K562 (cell line): Measurements from ENCODE around the gene EIF4E2. TPM values are rescaled to one million over a fixed set of nuclear protein-coding genes. Genes with fewer than 3 reads are reported as not detected.

Experiments used
- ATAC-seq: fragments of 200-7000 bp; cut with Tn5 transposase; 3 replicates; pipeline ENCODE4 v1.9.1; 2020; ENCODE audit warnings: moderate library complexity
- BruUV-seq: library from RNA; stranded (reverse); fragments of 400-500 nt; replicated peaks from 2 replicates; lab custom pipeline; 2021; lab: Mats Ljungman, UMichigan
- CTCF ChIA-PET: fragments of 300-600 bp; formaldehyde crosslinking; extraction: SDS; loops from one replicate; lab custom pipeline; 2021; ENCODE audit warnings: low intra/inter-chr PET ratio; lab: Yijun Ruan, JAX
- POLR2A ChIA-PET: fragments of 300-600, 350-650 bp; sonication (Branson Sonifier 250); formaldehyde crosslinking; extraction: SDS; loops from one replicate; lab custom pipeline; 2021; ENCODE audit warnings: antibody characterized with exemption, inconsistent platforms; lab: Yijun Ruan, JAX
- DNase-seq, 4 experiments: peaks; one replicate each; pipeline versions ENCODE4 v3.0.0 to v3.0.0-alpha.2; 2011 to 2018; ENCODE audit warnings: low spot score in 3 of 4, mixed read lengths in 3 of 4; ENCODE audit errors: extremely low read depth in 1 of 4
- FAIRE-seq: peaks from 2 replicates; lab custom pipeline; 2011; peaks lifted over from hg19 to GRCh38; lab: Jason Lieb, UNC
- H2AFZ ChIP-seq: 2 replicates; pipeline ENCODE4 v1.6.0; 2011; ENCODE audit warnings: low read depth, low read length, control low read depth, inconsistent platforms
- H3K27ac ChIP-seq: fragments of 200-600 bp; 3 replicates; pipeline ENCODE4 v1.8.0; 2011; ENCODE audit warnings: low read depth, mild to moderate bottlenecking, control low read depth, inconsistent platforms, low read length, moderate library complexity, mixed read lengths; ENCODE audit errors: extremely low read depth
- H3K27me3 ChIP-seq, 2 experiments: fragments of 300-600 bp in 1 of 2; 2 replicates in 1 of 2; 3 replicates in 1 of 2; pipeline versions ENCODE4 v1.6.0 to v1.8.0; 2011; ENCODE audit warnings: inconsistent platforms in 2 of 2, low read length in 2 of 2, mild to moderate bottlenecking in 1 of 2, mixed read lengths in 1 of 2, moderate library complexity in 1 of 2; ENCODE audit not compliant: control insufficient read depth in 2 of 2, insufficient read depth in 2 of 2
- H3K36me3 ChIP-seq: fragments of 300-600 bp; 3 replicates; pipeline ENCODE4 v1.8.0; 2011; ENCODE audit warnings: mild to moderate bottlenecking, low read length, inconsistent platforms; ENCODE audit not compliant: control insufficient read depth, insufficient read depth
- H3K4me1 ChIP-seq, 2 experiments: fragments of 200-600 bp in 1 of 2; replicated peaks in 1 of 2; 2 replicates in 1 of 2; 3 replicates in 1 of 2; pipeline versions ENCODE4 v1.5.1 to v1.8.0; 2011; ENCODE audit warnings: inconsistent platforms in 2 of 2, low read length in 2 of 2, mild to moderate bottlenecking in 1 of 2, mixed read lengths in 1 of 2, moderate library complexity in 1 of 2; ENCODE audit not compliant: control insufficient read depth in 2 of 2, insufficient read depth in 2 of 2
- H3K4me2 ChIP-seq: 2 replicates; pipeline ENCODE4 v1.6.1; 2011; ENCODE audit warnings: low read length, control low read depth, inconsistent platforms, mixed read lengths; ENCODE audit not compliant: insufficient read depth
- H3K4me3 ChIP-seq: fragments of 200-600 bp; sonication (generic), shearing (Covaris generic); 2 replicates; pipeline ENCODE4 v1.5.1; 2016; ENCODE audit warnings: control low read depth, inconsistent platforms
- H3K79me2 ChIP-seq: fragments of 200-600 bp; 3 replicates; pipeline ENCODE4 v1.8.0; 2011; ENCODE audit warnings: low read length, inconsistent platforms; ENCODE audit not compliant: control insufficient read depth, insufficient read depth
- H3K9ac ChIP-seq, 2 experiments: 2 replicates each; pipeline versions ENCODE4 v1.6.0 to v1.6.1; 2011; ENCODE audit warnings: low read depth in 2 of 2, low read length in 2 of 2, control low read depth in 1 of 2, inconsistent platforms in 1 of 2, mild to moderate bottlenecking in 1 of 2, mixed read lengths in 1 of 2; ENCODE audit not compliant: insufficient read depth in 1 of 2
- H3K9me1 ChIP-seq: one replicate; pipeline ENCODE4 v1.6.0; 2011; ENCODE audit warnings: inconsistent platforms, mild to moderate bottlenecking, low read length, moderate library complexity; ENCODE audit not compliant: control insufficient read depth, insufficient read depth
- H3K9me3 ChIP-seq: replicated peaks from 2 replicates; pipeline ENCODE4 v1.5.1; 2011; ENCODE audit warnings: low read depth, low read length, inconsistent platforms; ENCODE audit not compliant: control insufficient read depth, insufficient read depth
- H4K20me1 ChIP-seq: replicated peaks from 2 replicates; pipeline ENCODE4 v1.6.1; 2011; ENCODE audit warnings: low read length, inconsistent platforms, mixed read lengths; ENCODE audit not compliant: control insufficient read depth, insufficient read depth
- CEBPG ChIP-seq, 3 experiments: fragments of 200-800 bp in 1 of 3; sonication (Bioruptor generic) in 1 of 3; sonication (generic) in 1 of 3; formaldehyde crosslinking in 1 of 3; IDR thresholded peaks in 2 of 3; conservative IDR thresholded peaks in 1 of 3; 2 replicates each; pipeline versions ENCODE4 v1.6.1 to v1.8.0; 2016 to 2022; ENCODE audit warnings: missing compliant biosample characterization in 2 of 3, missing genetic modification characterization in 2 of 3, mild to moderate bottlenecking in 1 of 3, missing genetic modification reagents in 1 of 3
- FOXK2 ChIP-seq, 2 experiments: fragments of 450-650 bp; IDR thresholded peaks in 1 of 2; conservative IDR thresholded peaks in 1 of 2; 2 replicates each; pipeline ENCODE4 v1.6.1; 2016; ENCODE audit warnings: low read depth in 2 of 2, mild to moderate bottlenecking in 1 of 2
- HNRNPUL1 ChIP-seq: fragments of 200-400 bp; formaldehyde crosslinking; IDR thresholded peaks from 2 replicates; pipeline ENCODE4 v1.6.1; 2017; ENCODE audit warnings: low read length
- MYNN ChIP-seq, 2 experiments: sonication (generic); formaldehyde crosslinking in 1 of 2; IDR thresholded peaks; 2 replicates each; pipeline versions ENCODE4 v1.5.0 to v1.6.1; 2016 to 2020; ENCODE audit warnings: antibody characterized with exemption in 1 of 2, missing genetic modification reagents in 1 of 2
- RBM15 ChIP-seq: fragments of 200-400 bp; formaldehyde crosslinking; IDR thresholded peaks from 2 replicates; pipeline ENCODE4 v1.6.1; 2018; ENCODE audit warnings: mild to moderate bottlenecking, low read length, moderate library complexity; ENCODE audit not compliant: insufficient read depth
- RBM34 ChIP-seq: fragments of 200-400 bp; formaldehyde crosslinking; IDR thresholded peaks from 2 replicates; pipeline ENCODE4 v1.6.1; 2018; ENCODE audit warnings: low read length, borderline replicate concordance; ENCODE audit not compliant: insufficient read depth
- SAFB ChIP-seq: fragments of 200-400 bp; formaldehyde crosslinking; IDR thresholded peaks from 2 replicates; pipeline ENCODE4 v1.6.1; 2017; ENCODE audit warnings: low read depth, low read length, borderline replicate concordance
- SP1 ChIP-seq: sonication (generic); formaldehyde crosslinking; IDR thresholded peaks from 2 replicates; pipeline ENCODE4 v1.8.1; 2022; ENCODE audit warnings: mild to moderate bottlenecking, missing genetic modification reagents
- ZNF124 ChIP-seq: sonication (generic); formaldehyde crosslinking; IDR thresholded peaks from 2 replicates; pipeline ENCODE4 v1.8.1; 2022; ENCODE audit warnings: missing genetic modification reagents
- ZNF24 ChIP-seq: fragments of 450-650 bp; IDR thresholded peaks from 2 replicates; pipeline ENCODE4 v1.6.1; 2016
- WGBS: fragments of 100-300 bp; shearing (Covaris generic); methylation state at CpG from one replicate; pipeline ENCODE4 v1.1.6; 2016; ENCODE audit warnings: low coverage, mixed read lengths; ENCODE audit not compliant: insufficient coverage; ENCODE audit errors: missing lambda C conversion rate; 5-methylcytosine and 5-hydroxymethylcytosine counted together
- in situ Hi-C: fragments of 300-500 bp; cut with MboI; formaldehyde crosslinking; loops from 4 replicates; pipeline ENCODE4 v1.15.0; 2018; ENCODE audit warnings: inconsistent platforms, mixed read lengths
- intact Hi-C: fragments of 100-400 bp; cut with micrococcal nuclease; formaldehyde crosslinking; loops from 2 replicates; pipeline ENCODE4 v1.14.2; 2022
- polyA plus RNA-seq, 8 experiments: library from polyadenylated mRNA; depleted of rRNA in 4 of 8; stranded (reverse) in 5 of 8; unstranded in 3 of 8; fragments of >200 nt; fragmentation: Nextera tagmentation in 2 of 8; fragmentation: Illumina TruSeq in 1 of 8; extraction: Ambion mirVana in 2 of 8; extraction: Trizol in 1 of 8; gene quantifications; 2 replicates each; pipeline versions ENCODE4 v1.2.1 to v1.2.3, GENCODE V29; 2011 to 2014; ENCODE audit warnings: inconsistent platforms in 1 of 8, missing spikeins in 1 of 8
- total RNA-seq, 7 experiments: library from RNA; depleted of rRNA in 6 of 7; stranded (reverse); fragments of >200 nt in 6 of 7; fragmentation: Illumina TruSeq in 2 of 7; extraction: Trizol in 2 of 7; gene quantifications; 2 replicates each; pipeline versions ENCODE4 v1.2.1 to v1.2.3, GENCODE V29; 2011 to 2021; ENCODE audit warnings: low replicate concordance in 1 of 7
- TF ChIP-seq, protein P1 (sequence below): fragments of 200-800 bp; sonication (Bioruptor generic); IDR thresholded peaks from 2 replicates; pipeline ENCODE4 v1.6.1; 2016; ENCODE audit warnings: missing genetic modification characterization, missing compliant biosample characterization
- TF ChIP-seq, protein P2 (sequence below), 2 experiments: fragments of 450-650 bp; IDR thresholded peaks; 2 replicates each; pipeline ENCODE4 v1.6.1; 2016
- TF ChIP-seq, protein P3 (sequence below): fragments of 250-450 bp; sonication (Bioruptor Pico); IDR thresholded peaks from 2 replicates; pipeline ENCODE4 v1.8.0; 2022; ENCODE audit warnings: moderate library complexity, mild to moderate bottlenecking, inconsistent platforms

The EIF4E2 gene
- total and polyA plus RNA-seq, 9 of the 15 experiments (the other 6 are each of a cell fraction or from before 2014, with no cell fraction given), result 33.9 to 169 (median 77.5) TPM

- BruUV-seq, result no TSS peak
- no peak for TF ChIP-seq RBM34
- TF ChIP-seq SAFB, result no peak
- no peak for TF ChIP-seq SP1 (CRISPR knock-in tag)
- no peak for TF ChIP-seq ZNF24
- TF ChIP-seq HNRNPUL1, result no peak
- TF ChIP-seq MYNN (IDR thresholded peaks at IDR 0.05), result no peak
- no peak for TF ChIP-seq MYNN (CRISPR knock-in tag; IDR thresholded peaks at IDR 0.05)
- TF ChIP-seq CEBPG (CRISPR knock-in tag; IDR thresholded peaks at IDR 0.05), result no peak
- no peak for TF ChIP-seq CEBPG (tag; conservative IDR thresholded peaks at IDR 0.05 in 1 of 2, IDR thresholded peaks at IDR 0.05 in 1 of 2)
- TF ChIP-seq, protein P1, sequence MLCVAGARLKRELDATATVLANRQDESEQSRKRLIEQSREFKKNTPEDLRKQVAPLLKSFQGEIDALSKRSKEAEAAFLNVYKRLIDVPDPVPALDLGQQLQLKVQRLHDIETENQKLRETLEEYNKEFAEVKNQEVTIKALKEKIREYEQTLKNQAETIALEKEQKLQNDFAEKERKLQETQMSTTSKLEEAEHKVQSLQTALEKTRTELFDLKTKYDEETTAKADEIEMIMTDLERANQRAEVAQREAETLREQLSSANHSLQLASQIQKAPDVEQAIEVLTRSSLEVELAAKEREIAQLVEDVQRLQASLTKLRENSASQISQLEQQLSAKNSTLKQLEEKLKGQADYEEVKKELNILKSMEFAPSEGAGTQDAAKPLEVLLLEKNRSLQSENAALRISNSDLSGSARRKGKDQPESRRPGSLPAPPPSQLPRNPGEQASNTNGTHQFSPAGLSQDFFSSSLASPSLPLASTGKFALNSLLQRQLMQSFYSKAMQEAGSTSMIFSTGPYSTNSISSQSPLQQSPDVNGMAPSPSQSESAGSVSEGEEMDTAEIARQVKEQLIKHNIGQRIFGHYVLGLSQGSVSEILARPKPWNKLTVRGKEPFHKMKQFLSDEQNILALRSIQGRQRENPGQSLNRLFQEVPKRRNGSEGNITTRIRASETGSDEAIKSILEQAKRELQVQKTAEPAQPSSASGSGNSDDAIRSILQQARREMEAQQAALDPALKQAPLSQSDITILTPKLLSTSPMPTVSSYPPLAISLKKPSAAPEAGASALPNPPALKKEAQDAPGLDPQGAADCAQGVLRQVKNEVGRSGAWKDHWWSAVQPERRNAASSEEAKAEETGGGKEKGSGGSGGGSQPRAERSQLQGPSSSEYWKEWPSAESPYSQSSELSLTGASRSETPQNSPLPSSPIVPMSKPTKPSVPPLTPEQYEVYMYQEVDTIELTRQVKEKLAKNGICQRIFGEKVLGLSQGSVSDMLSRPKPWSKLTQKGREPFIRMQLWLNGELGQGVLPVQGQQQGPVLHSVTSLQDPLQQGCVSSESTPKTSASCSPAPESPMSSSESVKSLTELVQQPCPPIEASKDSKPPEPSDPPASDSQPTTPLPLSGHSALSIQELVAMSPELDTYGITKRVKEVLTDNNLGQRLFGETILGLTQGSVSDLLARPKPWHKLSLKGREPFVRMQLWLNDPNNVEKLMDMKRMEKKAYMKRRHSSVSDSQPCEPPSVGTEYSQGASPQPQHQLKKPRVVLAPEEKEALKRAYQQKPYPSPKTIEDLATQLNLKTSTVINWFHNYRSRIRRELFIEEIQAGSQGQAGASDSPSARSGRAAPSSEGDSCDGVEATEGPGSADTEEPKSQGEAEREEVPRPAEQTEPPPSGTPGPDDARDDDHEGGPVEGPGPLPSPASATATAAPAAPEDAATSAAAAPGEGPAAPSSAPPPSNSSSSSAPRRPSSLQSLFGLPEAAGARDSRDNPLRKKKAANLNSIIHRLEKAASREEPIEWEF, result no peak
- no peak for TF ChIP-seq FOXK2 (conservative IDR thresholded peaks at IDR 0.05 in 1 of 2, IDR thresholded peaks at IDR 0.05 in 1 of 2; ENCODE audit: low read depth in 2 of 2)
- TF ChIP-seq, protein P2, sequence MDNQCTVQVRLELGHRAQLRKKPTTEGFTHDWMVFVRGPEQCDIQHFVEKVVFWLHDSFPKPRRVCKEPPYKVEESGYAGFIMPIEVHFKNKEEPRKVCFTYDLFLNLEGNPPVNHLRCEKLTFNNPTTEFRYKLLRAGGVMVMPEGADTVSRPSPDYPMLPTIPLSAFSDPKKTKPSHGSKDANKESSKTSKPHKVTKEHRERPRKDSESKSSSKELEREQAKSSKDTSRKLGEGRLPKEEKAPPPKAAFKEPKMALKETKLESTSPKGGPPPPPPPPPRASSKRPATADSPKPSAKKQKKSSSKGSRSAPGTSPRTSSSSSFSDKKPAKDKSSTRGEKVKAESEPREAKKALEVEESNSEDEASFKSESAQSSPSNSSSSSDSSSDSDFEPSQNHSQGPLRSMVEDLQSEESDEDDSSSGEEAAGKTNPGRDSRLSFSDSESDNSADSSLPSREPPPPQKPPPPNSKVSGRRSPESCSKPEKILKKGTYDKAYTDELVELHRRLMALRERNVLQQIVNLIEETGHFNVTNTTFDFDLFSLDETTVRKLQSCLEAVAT (IDR thresholded peaks at IDR 0.05), result no peak
- TF ChIP-seq, protein P3, sequence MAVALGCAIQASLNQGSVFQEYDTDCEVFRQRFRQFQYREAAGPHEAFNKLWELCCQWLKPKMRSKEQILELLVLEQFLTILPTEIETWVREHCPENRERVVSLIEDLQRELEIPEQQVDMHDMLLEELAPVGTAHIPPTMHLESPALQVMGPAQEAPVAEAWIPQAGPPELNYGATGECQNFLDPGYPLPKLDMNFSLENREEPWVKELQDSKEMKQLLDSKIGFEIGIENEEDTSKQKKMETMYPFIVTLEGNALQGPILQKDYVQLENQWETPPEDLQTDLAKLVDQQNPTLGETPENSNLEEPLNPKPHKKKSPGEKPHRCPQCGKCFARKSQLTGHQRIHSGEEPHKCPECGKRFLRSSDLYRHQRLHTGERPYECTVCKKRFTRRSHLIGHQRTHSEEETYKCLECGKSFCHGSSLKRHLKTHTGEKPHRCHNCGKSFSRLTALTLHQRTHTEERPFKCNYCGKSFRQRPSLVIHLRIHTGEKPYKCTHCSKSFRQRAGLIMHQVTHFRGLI (CRISPR knock-in tag), result no peak
- TF ChIP-seq ZNF124, result no peak
- no peak for TF ChIP-seq RBM15
Observed at GRCh38 chr2:232584238-232584637, 33.7 kb downstream of the EIF4E2 start.

More at GRCh38 chr2:232584238-232584637, 33.7 kb downstream of the EIF4E2 start:
- no peaks in the 10 kb centered on the region for H3K79me2 ChIP-seq
- 0 out of 3 replicates have a peak, but pooled peaks cover 3% of the 10 kb centered on the region for H3K36me3 ChIP-seq
- no peaks in the 10 kb centered on the region for H3K9me1 ChIP-seq
- CTCF ChIA-PET, result no interaction called here
- DNase-seq (no peak), ATAC-seq (no peak), FAIRE-seq (no peak)
- no peak overlapping the region for H3K27ac ChIP-seq
- 60% methylated on average over 5 of the region's 6 CpGs for WGBS
- in situ Hi-C loops, result no loop called here
- intact Hi-C loops, result no loop called here
- no peak overlapping the region for H3K9ac ChIP-seq
- H3K4me1 ChIP-seq, result no peaks in the 10 kb centered on the region
- POLR2A ChIA-PET, result interaction anchor here (0.6 to 0.8 kb wide), 2 partner anchors 17 to 22 kb away, joined by 3 read pairs; no protein-coding TSS in a partner anchor
- no peak overlapping the region for H3K4me2 ChIP-seq
- no peaks in the 10 kb centered on the region for H4K20me1 ChIP-seq
- H3K4me3 ChIP-seq, result no peak overlapping the region
- H2AFZ ChIP-seq, result no peak overlapping the region
- H3K9me3 ChIP-seq, result no peaks in the 10 kb centered on the region
- H3K27me3 ChIP-seq, result no peaks in the 10 kb centered on the region
